ENCODE measurements around the gene SEC31A. TPM values are rescaled to one million over a fixed set of nuclear protein-coding genes. Genes with fewer than 3 reads are reported as not detected.
"Not testable (repeated sequence)": the region's sequence is repeated elsewhere in the genome, so short reads cannot be mapped to it uniquely, and the experiment has no call there.

Gene SEC31A
- total and polyA plus RNA-seq, 4 donors, result 83.7 to 244 (median 149) TPM

GRCh38 chr4:82864336-82864979 lies 26.5 kb downstream of the SEC31A start:
- TF ChIP-seq CTCF (IDR thresholded peaks at IDR 0.05; ENCODE audit: control extremely low read depth, extremely low read depth), result no peak
- no peak overlapping the region for H3K27ac ChIP-seq (ENCODE audit: low read depth in 1 of 2, low read length in 1 of 2)
- no peak overlapping the region for H3K9ac ChIP-seq (ENCODE audit: insufficient read depth in 1 of 2, low read length in 2 of 2)
- H3K4me3 ChIP-seq, result no peak overlapping the region
- WGBS, 2 donors, result 89 to 97% methylated on average over 6 of the region's 6 CpGs
- no peaks in the 10 kb centered on the region for H3K27me3 ChIP-seq (ENCODE audit: control insufficient read depth in 3 of 3, insufficient read depth in 3 of 3, low read length in 2 of 3)
- no peaks in the 10 kb centered on the region for H3K9me3 ChIP-seq (ENCODE audit: control insufficient read depth in 4 of 4, insufficient read depth in 3 of 4, low read length in 3 of 4)
- ATAC-seq (ENCODE audit: insufficient read depth, low FRiP score), result no peak
- peaks cover 0 to 2% (median 0%) of the 10 kb centered on the region in 5 donors for H3K4me1 ChIP-seq (ENCODE audit: control insufficient read depth in 5 of 5, insufficient read depth in 5 of 5, low read length in 5 of 5)
- no peak for DNase-seq
- H3K36me3 ChIP-seq (ENCODE audit: control insufficient read depth in 4 of 4, insufficient read depth in 4 of 4, low read length in 4 of 4), result peaks cover 17 to 51% (median 32%) of the 10 kb centered on the region in 4 donors

DNA sequence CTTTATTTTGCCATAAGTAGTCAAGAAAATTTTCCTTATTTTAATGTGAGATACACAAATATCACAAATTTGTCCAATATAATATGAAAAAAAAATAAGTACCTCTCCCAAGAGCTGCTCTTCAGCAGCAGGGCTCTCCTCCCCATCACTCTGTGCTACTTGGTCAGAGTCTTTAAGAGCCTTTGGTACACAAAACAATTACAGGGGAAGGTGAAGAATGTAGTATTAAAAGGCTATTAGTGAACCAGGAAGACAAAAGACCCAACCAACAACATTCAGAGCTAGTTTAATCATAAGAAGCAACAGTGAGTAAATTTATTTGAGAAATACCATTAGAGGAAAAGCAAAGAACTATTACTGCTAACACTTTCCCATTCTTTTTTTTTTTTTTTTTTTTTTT lies 29.4 kb downstream of the SEC31A start:
- TF ChIP-seq CTCF (IDR thresholded peaks at IDR 0.05; ENCODE audit: control extremely low read depth, extremely low read depth), result no peak
- Histone ChIP-seq H3K36me3 (ENCODE audit: control insufficient read depth in 4 of 4, insufficient read depth in 4 of 4, low read length in 4 of 4) (peaks cover 10 to 51% (median 25%) of the 10 kb centered on the region in 4 donors), H3K4me1 (ENCODE audit: control insufficient read depth in 5 of 5, insufficient read depth in 5 of 5, low read length in 5 of 5) (peaks cover 0 to 2% (median 0%) of the 10 kb centered on the region in 5 donors), H3K4me3 (no peak overlapping the region), H3K27ac (ENCODE audit: low read depth in 1 of 2, low read length in 1 of 2) (no peak overlapping the region), H3K9me3 (ENCODE audit: control insufficient read depth in 4 of 4, insufficient read depth in 3 of 4, low read length in 3 of 4) (no peaks in the 10 kb centered on the region), H3K27me3 (ENCODE audit: control insufficient read depth in 3 of 3, insufficient read depth in 3 of 3, low read length in 2 of 3) (no peaks in the 10 kb centered on the region), H3K9ac (ENCODE audit: insufficient read depth in 1 of 2, low read length in 2 of 2) (no peak overlapping the region)
- DNase-seq (no peak), ATAC-seq (ENCODE audit: insufficient read depth, low FRiP score) (no peak)

GRCh38 chr4:82860487-82860886 lies 30.5 kb downstream of the SEC31A start:
- H3K9me3 ChIP-seq (ENCODE audit: control insufficient read depth in 4 of 4, insufficient read depth in 3 of 4, low read length in 3 of 4); H3K4me1 ChIP-seq (ENCODE audit: control insufficient read depth in 5 of 5, insufficient read depth in 5 of 5, low read length in 5 of 5); H3K9ac ChIP-seq (ENCODE audit: insufficient read depth in 1 of 2, low read length in 2 of 2); H3K27ac ChIP-seq (ENCODE audit: low read depth in 1 of 2, low read length in 1 of 2); H3K27me3 ChIP-seq (ENCODE audit: control insufficient read depth in 3 of 3, insufficient read depth in 3 of 3, low read length in 2 of 3); ATAC-seq (ENCODE audit: insufficient read depth, low FRiP score); DNase-seq; H3K4me3 ChIP-seq: not testable (repeated sequence)
- WGBS, 2 donors, result 93 to 97% methylated on average over 2 of the region's 2 CpGs
- H3K36me3 ChIP-seq (ENCODE audit: control insufficient read depth in 4 of 4, insufficient read depth in 4 of 4, low read length in 4 of 4), result peaks cover 10 to 47% (median 25%) of the 10 kb centered on the region in 4 donors

GRCh38 chr4:82852751-82853285 lies 38.1 kb downstream of the SEC31A start:
- WGBS, 2 donors, result 73 to 78% methylated on average over 5 of the region's 5 CpGs
- Histone ChIP-seq H3K4me1 (ENCODE audit: control insufficient read depth in 5 of 5, insufficient read depth in 5 of 5, low read length in 5 of 5) (no peaks in the 10 kb centered on the region), H3K27ac (ENCODE audit: low read depth in 1 of 2, low read length in 1 of 2) (no peak overlapping the region), H3K4me3 (no peak overlapping the region), H3K9me3 (ENCODE audit: control insufficient read depth in 4 of 4, insufficient read depth in 3 of 4, low read length in 3 of 4) (no peaks in the 10 kb centered on the region), H3K9ac (ENCODE audit: insufficient read depth in 1 of 2, low read length in 2 of 2) (no peak overlapping the region), H3K27me3 (ENCODE audit: control insufficient read depth in 3 of 3, insufficient read depth in 3 of 3, low read length in 2 of 3) (no peaks in the 10 kb centered on the region), H3K36me3 (ENCODE audit: control insufficient read depth in 4 of 4, insufficient read depth in 4 of 4, low read length in 4 of 4) (peaks cover 23 to 63% (median 46%) of the 10 kb centered on the region in 4 donors)
- DNase-seq (no peak), ATAC-seq (ENCODE audit: insufficient read depth, low FRiP score) (no peak)
- TF ChIP-seq CTCF (IDR thresholded peaks at IDR 0.05; ENCODE audit: control extremely low read depth, extremely low read depth), result no peak
